GM10266 (cell line): Measurements from ENCODE around the gene CCT7.

ENCODE experiments used
- DNase-seq: peaks from one replicate; pipeline ENCODE4 v3.0.0; 2012; ENCODE audit errors: extremely low spot score
- CTCF ChIP-seq: IDR thresholded peaks from 2 replicates; pipeline ENCODE4 v1.5.1; 2012; ENCODE audit warnings: mild to moderate bottlenecking, low read depth; ENCODE audit not compliant: control insufficient read depth, insufficient read depth; ENCODE audit errors: missing control alignments

CCT7 gene

GRCh38 chr2:73300926-73301325, 66.8 kb downstream of the CCT7 start:
- no peak for TF ChIP-seq CTCF
- no peak for DNase-seq

GRCh38 chr2:73301636-73302035, 67.5 kb downstream of the CCT7 start:
- no peak for DNase-seq
- TF ChIP-seq CTCF, result no peak
